Stimulated activated CD8-positive, alpha-beta memory T cell treated with anti-CD3 and anti-CD28 coated beads, Interleukin-12 subunit alpha, Interleukin-12 subunit beta, amount 100 ng/mL, for 24 hours (primary cell): ENCODE measurements around the gene CXCL3.

Experiments
- DNase-seq: peaks from one replicate; pipeline ENCODE4 v3.0.0-alpha.2; 2020; ENCODE audit errors: extremely low read depth

CXCL3 gene

GRCh38 chr4:74014332-74014731 lies 24.2 kb downstream of the CXCL3 start:
- DNase-seq = no peak

GRCh38 chr4:74013264-74013663 lies 25.2 kb downstream of the CXCL3 start:
- no peak for DNase-seq

- DNase-seq = no peak
Observed at GRCh38 chr4:74012130-74012529, 26.4 kb downstream of the CXCL3 start.

GRCh38 chr4:74009307-74009706 lies 29.2 kb downstream of the CXCL3 start:
- no peak for DNase-seq

- DNase-seq = no peak
Observed at GRCh38 chr4:74006009-74006476, 32.4 kb downstream of the CXCL3 start.

- DNase-seq = no peak
Observed at GRCh38 chr4:74005528-74005927, 33.0 kb downstream of the CXCL3 start.

GRCh38 chr4:74004668-74005067 lies 33.8 kb downstream of the CXCL3 start:
- DNase-seq = no peak

GRCh38 chr4:74000301-74000700 lies 38.2 kb downstream of the CXCL3 start:
- DNase-seq = no peak

GRCh38 chr4:73998040-73999011 lies 40.2 kb downstream of the CXCL3 start, which contains the start of gene CXCL5:
CXCL5 (minus strand) TSS chr4:73998677; CDS start chr4:73998581, 96 bp downstream.
- DNase-seq = no peak

GRCh38 chr4:73992050-73992449 lies 46.4 kb downstream of the CXCL3 start:
- no peak for DNase-seq

- no peak for DNase-seq
Observed at GRCh38 chr4:73991742-73992000, 46.8 kb downstream of the CXCL3 start.

GRCh38 chr4:73990988-73991741 lies 47.3 kb downstream of the CXCL3 start:
- no peak for DNase-seq

GRCh38 chr4:73989928-73990327 lies 48.6 kb downstream of the CXCL3 start:
- DNase-seq = no peak

- no peak for DNase-seq
Observed at GRCh38 chr4:73989031-73989430, 49.5 kb downstream of the CXCL3 start.

- no peak for DNase-seq
Observed at GRCh38 chr4:73988061-73988460, 50.4 kb downstream of the CXCL3 start, which contains the start of gene PPBP. PPBP (minus strand) TSS chr4:73988190; CDS start chr4:73988103, 87 bp downstream.
